GM19025 (cell line): ENCODE measurements around the gene ASB3.
"Not testable (repeated sequence)": the region's sequence is repeated elsewhere in the genome, so short reads cannot be mapped to it uniquely, and the experiment has no call there.

ENCODE experiments used
- ATAC-seq: cut with Tn5 transposase; IDR thresholded peaks from one replicate; pipeline ENCODE4 v1.9.1; 2021; ENCODE audit warnings: mild to moderate bottlenecking, low read depth, moderate library complexity; ENCODE audit not compliant: unreplicated experiment

Gene ASB3

DNA sequence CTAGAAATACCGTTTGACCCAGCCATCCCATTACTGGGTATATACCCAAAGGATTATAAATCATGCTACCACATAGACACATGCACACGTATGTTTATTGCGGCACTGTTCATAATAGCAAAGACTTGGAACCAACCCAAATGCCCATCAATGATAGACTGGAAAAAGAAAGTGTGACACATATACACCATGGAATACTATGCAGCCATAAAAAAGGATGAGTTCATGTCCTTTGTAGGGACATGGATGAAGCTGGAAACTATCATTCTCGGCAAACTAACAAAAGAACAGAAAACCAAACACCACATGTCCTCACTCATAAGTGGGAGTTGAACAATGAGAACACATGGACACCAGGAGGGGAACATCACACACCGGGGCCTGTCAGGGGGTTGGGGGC is 119.6 kb downstream of the ASB3 start:
- ATAC-seq: not testable (repeated sequence)

- ATAC-seq: no peak
Measured at GRCh38 chr2:53660886-53661285, 125.9 kb downstream of the ASB3 start.

GRCh38 chr2:53658474-53658873 is 128.3 kb downstream of the ASB3 start:
- not testable (repeated sequence) for ATAC-seq

DNA sequence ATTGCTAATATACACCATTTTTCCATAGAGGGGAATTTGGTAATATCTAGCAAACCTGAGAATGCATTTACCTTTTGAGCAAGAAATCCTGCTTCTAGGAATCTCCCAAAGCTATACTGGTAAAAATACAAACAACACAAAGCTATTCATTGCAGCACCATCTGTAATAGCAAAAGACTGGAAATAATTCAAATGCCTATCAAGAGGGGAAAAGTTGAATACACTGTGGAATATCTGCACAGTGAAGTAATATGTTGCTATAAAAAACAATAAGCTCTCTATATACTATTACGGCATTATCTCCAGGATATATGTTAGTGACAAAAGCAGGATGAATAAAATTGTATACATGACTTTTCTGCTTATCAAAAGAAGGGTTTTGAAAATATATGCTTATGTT is 131.5 kb downstream of the ASB3 start:
- ATAC-seq: no peak

- ATAC-seq: no peak
Measured at GRCh38 chr2:53654396-53654795, 132.4 kb downstream of the ASB3 start.

DNA sequence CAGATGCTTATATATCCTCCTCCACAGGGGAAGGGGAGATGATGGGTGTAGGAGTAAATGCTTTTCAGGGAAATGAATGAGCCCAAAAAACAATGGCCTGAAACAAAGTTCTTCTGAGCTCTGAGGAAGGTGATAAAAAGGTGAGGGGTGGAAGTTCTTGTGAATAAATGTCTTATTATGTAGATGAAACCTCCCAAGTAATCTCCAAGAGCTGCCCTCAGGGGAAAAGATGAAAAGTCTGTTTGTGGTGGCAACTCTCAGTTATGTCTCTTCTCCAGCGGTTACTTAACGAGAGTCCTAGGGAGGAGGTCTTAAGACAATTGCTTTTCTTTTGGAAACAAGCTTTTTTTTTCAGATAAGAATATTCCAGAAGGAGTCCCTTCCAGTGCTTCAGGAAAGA is 134.6 kb downstream of the ASB3 start:
- no peak for ATAC-seq

DNA sequence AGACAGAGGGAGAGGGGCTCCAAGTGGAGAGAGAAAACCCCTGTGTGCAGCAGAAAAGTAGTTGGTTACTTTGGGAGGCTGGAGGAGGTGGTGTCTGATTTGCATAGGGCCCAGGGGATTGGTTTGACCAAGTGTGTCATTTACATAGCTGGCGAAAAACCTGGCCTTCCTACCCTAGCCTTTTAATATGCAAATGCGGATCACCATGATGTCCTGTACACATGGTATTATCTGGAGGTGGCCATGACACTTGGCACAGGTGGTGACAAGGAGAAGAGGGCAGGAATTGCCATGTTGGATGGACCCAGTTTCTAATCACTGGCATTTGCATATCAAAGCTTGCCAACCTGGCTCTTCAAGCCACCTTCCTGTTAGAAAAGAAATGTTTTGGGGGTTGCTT is 140.0 kb downstream of the ASB3 start:
- ATAC-seq: no peak

DNA sequence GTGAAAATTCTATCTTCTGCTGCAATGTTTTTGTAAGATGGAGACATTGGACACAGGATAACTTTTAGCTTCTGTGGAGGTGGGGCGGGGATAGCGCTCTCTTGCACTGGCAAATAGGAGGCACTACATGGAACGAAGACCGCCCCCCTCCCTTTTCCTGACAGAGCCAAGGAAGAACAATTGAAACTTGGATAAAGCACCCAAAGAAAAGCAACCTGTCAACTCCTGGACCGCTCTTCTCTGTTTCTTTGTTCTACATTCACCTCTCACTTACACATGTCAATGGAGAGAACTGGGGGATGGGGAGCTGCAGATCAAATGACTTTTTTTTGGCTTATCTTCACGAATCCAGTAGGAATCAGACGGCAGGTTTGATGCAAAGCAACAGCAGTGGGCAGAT is 145.5 kb downstream of the ASB3 start:
- ATAC-seq: no peak

GRCh38 chr2:53640466-53640865 is 146.3 kb downstream of the ASB3 start:
- ATAC-seq: no peak

GRCh38 chr2:53636596-53636995 is 150.2 kb downstream of the ASB3 start:
- no peak for ATAC-seq

GRCh38 chr2:53636109-53636508 is 150.6 kb downstream of the ASB3 start:
- no peak for ATAC-seq

- no peak for ATAC-seq
Measured at GRCh38 chr2:53635694-53636093, 151.1 kb downstream of the ASB3 start.

- no peak for ATAC-seq
Measured at GRCh38 chr2:53633441-53633840, 153.3 kb downstream of the ASB3 start.

- no peak for ATAC-seq
Measured at GRCh38 chr2:53632714-53633113, 154.0 kb downstream of the ASB3 start.

DNA sequence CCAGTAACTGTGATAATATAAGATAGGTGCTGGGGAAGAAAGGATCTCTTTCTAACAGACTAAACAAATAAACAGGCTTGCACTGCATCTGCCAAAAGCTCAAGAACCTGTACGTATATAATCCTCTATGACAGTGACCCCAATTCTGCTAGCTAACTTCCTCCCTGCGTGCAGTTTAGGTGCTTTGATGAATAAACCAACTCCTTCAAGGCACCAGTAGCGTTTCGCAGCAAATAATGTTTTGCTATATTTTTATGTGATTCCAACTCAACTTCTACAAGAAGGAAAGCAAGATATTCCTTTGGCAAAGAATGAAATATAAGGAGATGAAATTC is 154.7 kb downstream of the ASB3 start:
- ATAC-seq: no peak

- no peak for ATAC-seq
Measured at GRCh38 chr2:53631313-53632125, 155.2 kb downstream of the ASB3 start.

GRCh38 chr2:53630026-53630606 is 156.6 kb downstream of the ASB3 start:
- no peak for ATAC-seq

GRCh38 chr2:53629501-53629900 is 157.3 kb downstream of the ASB3 start:
- no peak for ATAC-seq

DNA sequence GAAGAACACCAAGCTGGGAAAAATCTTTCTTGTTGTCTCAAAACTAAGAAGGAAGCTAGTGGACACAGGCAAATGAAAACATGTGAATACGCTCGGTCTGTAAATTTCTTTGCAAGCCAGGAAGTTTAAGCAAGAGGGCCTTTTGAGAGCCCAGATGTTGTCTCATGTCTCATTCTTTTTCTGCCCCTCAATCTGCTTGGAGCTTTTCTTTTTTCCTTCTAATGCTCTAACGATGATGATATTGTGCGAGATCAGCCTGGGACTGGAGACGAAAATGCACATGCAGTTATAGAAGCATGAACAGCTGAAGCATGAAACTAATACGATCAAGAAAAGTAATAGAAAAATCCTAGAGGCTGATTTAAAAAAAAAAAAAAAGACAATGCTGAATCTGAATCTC is 157.8 kb downstream of the ASB3 start:
- no peak for ATAC-seq

DNA sequence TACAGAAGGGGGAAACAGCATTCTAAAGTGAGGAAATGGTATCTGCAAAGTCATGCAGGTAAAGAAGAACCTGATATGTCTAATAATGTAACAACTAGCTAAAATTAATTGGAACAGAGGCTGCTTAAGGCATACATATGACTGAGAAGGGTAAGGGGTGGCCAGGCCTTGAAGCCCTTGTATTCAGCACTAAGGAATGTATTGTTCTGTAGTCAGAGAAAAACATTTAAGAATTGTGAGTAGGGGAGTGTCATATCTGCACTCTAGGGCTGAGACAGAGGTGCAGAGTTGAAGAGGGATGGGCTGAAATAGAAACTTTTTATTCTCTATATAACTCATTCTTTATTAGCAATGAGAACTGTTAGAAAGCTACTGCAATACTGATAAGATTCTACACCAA is 164.6 kb downstream of the ASB3 start:
- ATAC-seq: no peak

- no peak for ATAC-seq
Measured at GRCh38 chr2:53620981-53621380, 165.8 kb downstream of the ASB3 start.
